ENCODE measurements around the gene NUDT11. TPM values are rescaled to one million over a fixed set of nuclear protein-coding genes. Genes with fewer than 3 reads are reported as not detected.
A peak's percentile ranks its signal among the peaks of the same experiment; 100 is the strongest.

NUDT11 gene
- total RNA-seq, 1 donor from 2014 or later = 12.8 TPM

DNA sequence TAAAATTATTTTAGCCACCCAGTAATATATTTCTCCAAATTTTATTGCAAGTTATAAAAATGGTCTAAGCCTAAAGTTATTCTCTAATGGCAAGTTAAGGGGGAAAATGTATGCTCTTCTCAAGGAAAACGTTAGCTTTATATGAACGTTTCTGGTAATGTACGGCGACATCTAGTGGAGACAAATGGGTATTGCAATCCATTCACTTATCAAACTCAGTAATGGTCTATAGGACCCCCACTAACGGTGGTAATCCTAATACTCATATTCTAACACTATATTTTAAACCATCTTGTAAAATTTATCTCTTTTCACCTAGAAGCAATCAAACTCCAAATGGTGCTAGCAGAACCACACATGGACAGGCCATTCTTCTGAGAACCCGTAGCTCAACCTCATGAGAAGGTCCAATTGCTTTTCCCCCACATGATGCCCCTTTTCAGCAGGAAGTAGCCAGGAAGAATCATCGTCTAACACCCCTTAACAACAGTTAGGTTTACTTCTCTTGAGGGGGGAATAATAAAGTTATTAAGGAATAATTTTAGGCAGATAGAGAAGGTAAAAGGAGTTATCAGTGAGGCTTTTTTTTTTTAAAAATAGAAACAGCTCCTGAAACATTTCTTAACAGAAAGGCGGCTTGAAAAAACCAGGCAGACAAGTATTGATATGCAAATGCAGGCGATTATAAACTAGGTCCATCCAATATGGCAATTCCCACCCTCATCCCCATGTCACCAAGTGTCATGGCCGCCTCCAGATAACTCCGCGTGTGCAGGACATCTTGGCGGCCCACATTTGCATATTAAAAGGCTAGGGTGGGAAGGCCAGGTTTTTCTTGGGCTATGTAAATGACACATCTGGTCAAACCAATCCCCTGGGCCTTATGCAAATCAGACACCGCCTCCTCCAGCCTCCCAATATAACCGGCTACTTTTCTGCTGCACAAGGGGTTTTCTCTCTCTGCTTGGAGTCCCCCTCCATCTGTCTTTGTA, 35.0 kb downstream of the NUDT11 start:
- Mint-ChIP-seq H3K9me3 (ENCODE audit: unreplicated experiment) (no peaks in the 10 kb centered on the region), H3K4me3 (ENCODE audit: unreplicated experiment) (no peak overlapping the region), H3K4me1 (ENCODE audit: unreplicated experiment) (no peaks in the 10 kb centered on the region), H3K27me3 (ENCODE audit: unreplicated experiment) (no peaks in the 10 kb centered on the region), H3K36me3 (ENCODE audit: unreplicated experiment) (no peaks in the 10 kb centered on the region), H3K27ac (ENCODE audit: unreplicated experiment) (no peak overlapping the region)
- no peak for DNase-seq (ENCODE audit: extremely low spot score, unreplicated experiment)
- TF ChIP-seq CTCF (IDR thresholded peaks at IDR 0.05) = peak; percentile 79

DNA sequence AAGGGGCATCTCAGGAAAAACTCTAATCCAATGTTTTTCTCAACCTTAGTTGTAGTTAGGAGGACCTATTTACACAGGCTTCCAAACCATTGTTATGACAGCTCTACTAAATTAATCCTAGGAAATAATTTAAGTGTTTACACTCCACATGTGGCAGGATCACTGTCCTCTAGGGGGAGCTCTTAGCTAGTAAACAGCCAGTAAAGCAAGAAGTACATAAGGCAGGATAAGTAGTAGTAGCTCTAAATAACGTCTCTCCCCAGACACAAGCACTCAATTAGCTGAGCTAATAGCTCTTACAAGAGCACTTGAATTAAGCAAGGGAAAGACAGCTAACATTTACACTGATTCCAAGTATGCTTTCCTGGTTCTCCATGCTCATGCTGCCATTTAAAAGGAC, 37.3 kb downstream of the NUDT11 start:
- H3K27ac Mint-ChIP-seq (ENCODE audit: unreplicated experiment) = no peak overlapping the region
- H3K4me3 Mint-ChIP-seq (ENCODE audit: unreplicated experiment) = no peak overlapping the region
- TF ChIP-seq CTCF (IDR thresholded peaks at IDR 0.05) = peak; percentile 39
- no peak for DNase-seq (ENCODE audit: extremely low spot score, unreplicated experiment)
- H3K36me3 Mint-ChIP-seq (ENCODE audit: unreplicated experiment) = no peaks in the 10 kb centered on the region
- no peaks in the 10 kb centered on the region for H3K9me3 Mint-ChIP-seq (ENCODE audit: unreplicated experiment)
- no peaks in the 10 kb centered on the region for H3K4me1 Mint-ChIP-seq (ENCODE audit: unreplicated experiment)
- no peaks in the 10 kb centered on the region for H3K27me3 Mint-ChIP-seq (ENCODE audit: unreplicated experiment)

GRCh38 chrX:51456814-51457213, 39.6 kb downstream of the NUDT11 start:
- TF ChIP-seq CTCF (IDR thresholded peaks at IDR 0.05) = no peak
- Mint-ChIP-seq H3K36me3 (ENCODE audit: unreplicated experiment) (no peaks in the 10 kb centered on the region), H3K4me3 (ENCODE audit: unreplicated experiment) (no peak overlapping the region), H3K4me1 (ENCODE audit: unreplicated experiment) (no peaks in the 10 kb centered on the region), H3K27me3 (ENCODE audit: unreplicated experiment) (no peaks in the 10 kb centered on the region), H3K9me3 (ENCODE audit: unreplicated experiment) (no peaks in the 10 kb centered on the region), H3K27ac (ENCODE audit: unreplicated experiment) (no peak overlapping the region)
- DNase-seq (ENCODE audit: extremely low spot score, unreplicated experiment) = no peak

DNA sequence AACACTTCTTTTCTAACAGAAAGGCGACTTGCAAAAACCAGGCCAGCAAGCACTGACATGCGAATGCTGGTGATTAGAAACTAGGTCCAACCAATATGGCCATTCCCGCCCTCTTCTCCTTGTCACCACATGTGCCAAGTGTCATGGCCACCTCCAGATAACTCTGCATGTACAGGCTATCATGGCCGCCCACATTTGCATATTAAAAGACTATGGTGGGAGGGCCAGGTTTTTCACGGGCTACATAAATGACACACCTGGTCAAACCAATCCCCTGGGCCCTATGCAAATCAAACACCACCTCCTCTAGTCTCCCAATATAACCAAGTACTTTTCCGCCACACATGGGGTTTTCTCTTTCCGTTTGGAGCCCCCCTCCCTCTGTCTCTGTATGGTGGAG, 40.1 kb downstream of the NUDT11 start:
- H3K4me3 Mint-ChIP-seq (ENCODE audit: unreplicated experiment) = no peak overlapping the region

More for the DNA sequence above, 40.1 kb downstream of the NUDT11 start:
- no peak for DNase-seq (ENCODE audit: extremely low spot score, unreplicated experiment)
- H3K9me3 Mint-ChIP-seq (ENCODE audit: unreplicated experiment) = no peaks in the 10 kb centered on the region
- no peaks in the 10 kb centered on the region for H3K4me1 Mint-ChIP-seq (ENCODE audit: unreplicated experiment)
- H3K27ac Mint-ChIP-seq (ENCODE audit: unreplicated experiment) = no peak overlapping the region
- H3K27me3 Mint-ChIP-seq (ENCODE audit: unreplicated experiment) = no peaks in the 10 kb centered on the region
- no peaks in the 10 kb centered on the region for H3K36me3 Mint-ChIP-seq (ENCODE audit: unreplicated experiment)
- TF ChIP-seq CTCF (IDR thresholded peaks at IDR 0.05) = no peak
